ENCODE data around the gene DBI.

Gene DBI

DNA sequence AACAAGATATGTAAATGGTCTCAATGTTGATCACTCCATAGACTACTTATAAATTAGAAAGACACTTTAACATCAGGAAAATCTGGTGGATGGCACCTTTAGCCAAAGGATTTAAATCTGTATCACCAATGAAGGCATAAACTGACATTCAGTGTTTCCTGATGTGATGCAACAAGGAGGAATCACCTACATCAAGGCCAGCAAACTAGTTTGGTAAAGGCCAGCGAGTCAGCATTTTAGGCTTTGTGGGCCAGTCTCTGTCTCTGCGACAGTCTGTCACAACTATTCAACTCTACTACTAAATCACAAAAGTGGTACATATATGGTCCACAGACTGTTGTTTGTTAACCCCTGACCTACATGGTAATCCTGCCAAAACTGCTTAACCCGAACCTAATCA is 33.4 kb upstream of the DBI start:
- Histone ChIP-seq H3K4me1 (ENCODE audit: control insufficient read depth, insufficient read depth, low read depth, low read length) (no peaks in the 10 kb centered on the region), H2BK120ac (ENCODE audit: low read depth, low read length) (no peak overlapping the region), H3K4me2 (ENCODE audit: low read length, poor library complexity, severe bottlenecking) (no peak overlapping the region), H2BK12ac (ENCODE audit: low read length in 2 of 2) (no peak overlapping the region), H2BK5ac (ENCODE audit: low read depth, low read length, poor library complexity, severe bottlenecking) (no peak overlapping the region), H3K27me3 (ENCODE audit: control insufficient read depth in 1 of 2, insufficient read depth in 1 of 2, low read length in 2 of 2) (no peaks in the 10 kb centered on the region), H3K4me3 (ENCODE audit: insufficient read depth in 1 of 2, low read depth in 1 of 2, low read length in 2 of 2) (no peak overlapping the region), H3K36me3 (ENCODE audit: control insufficient read depth in 1 of 2, insufficient read depth in 2 of 2, low read depth in 1 of 2, low read length in 2 of 2) (peaks cover 4 to 12% of the 10 kb centered on the region in 2 experiments), H3K14ac (ENCODE audit: low read length in 2 of 2) (no peak overlapping the region), H3K27ac (ENCODE audit: low read length, poor library complexity, severe bottlenecking) (no peak overlapping the region), H3K9me3 (ENCODE audit: control insufficient read depth, low read length) (no peaks in the 10 kb centered on the region), H4K91ac (ENCODE audit: low read length) (no peak overlapping the region), H2AK5ac (ENCODE audit: low read length, severe bottlenecking) (no peak overlapping the region), H3K79me1 (replicated peaks; ENCODE audit: low read length, poor library complexity, severe bottlenecking) (no peaks in the 10 kb centered on the region), H2BK15ac (ENCODE audit: low read depth, poor library complexity, severe bottlenecking) (no peak overlapping the region), H3K9ac (ENCODE audit: low read length) (no peak overlapping the region), H4K8ac (ENCODE audit: low read length) (no peak overlapping the region), H2AFZ (ENCODE audit: low read depth, low read length) (no peak overlapping the region), H3K18ac (ENCODE audit: low read depth in 1 of 2, low read length in 2 of 2) (no peak overlapping the region), H3K4ac (ENCODE audit: low read depth in 1 of 2, low read length in 2 of 2) (no peak overlapping the region), H3K23ac (ENCODE audit: low read length in 2 of 2) (no peak overlapping the region)
- DNase-seq, result no peak
- 77% methylated on average over 3 of the region's 3 CpGs for WGBS

DNA sequence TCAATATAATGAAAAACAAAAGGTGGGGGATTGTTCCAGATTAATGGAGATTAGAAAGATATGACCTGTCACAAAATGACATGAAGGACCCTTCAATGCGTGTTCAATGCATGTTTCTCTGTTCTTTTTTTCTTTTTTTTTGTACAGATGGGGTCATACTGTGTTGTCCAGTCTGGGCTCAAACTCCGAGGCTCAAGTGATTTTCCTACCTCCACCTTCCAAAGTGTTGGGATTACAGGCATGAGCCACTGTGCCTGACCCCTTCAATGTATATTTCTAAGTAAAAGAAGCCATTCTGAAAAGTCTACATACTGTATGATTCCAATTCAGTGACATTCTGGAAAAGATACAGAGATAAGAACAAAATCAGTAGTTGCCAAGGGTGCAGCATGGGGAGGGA is 32.9 kb upstream of the DBI start:
- Histone ChIP-seq H3K9ac (ENCODE audit: low read length) (no peak overlapping the region), H2BK120ac (ENCODE audit: low read depth, low read length) (no peak overlapping the region), H3K4me3 (ENCODE audit: insufficient read depth in 1 of 2, low read depth in 1 of 2, low read length in 2 of 2) (no peak overlapping the region), H2AFZ (ENCODE audit: low read depth, low read length) (no peak overlapping the region), H2AK5ac (ENCODE audit: low read length, severe bottlenecking) (no peak overlapping the region), H3K27me3 (ENCODE audit: control insufficient read depth in 1 of 2, insufficient read depth in 1 of 2, low read length in 2 of 2) (no peaks in the 10 kb centered on the region), H3K79me1 (replicated peaks; ENCODE audit: low read length, poor library complexity, severe bottlenecking) (no peaks in the 10 kb centered on the region), H3K4ac (ENCODE audit: low read depth in 1 of 2, low read length in 2 of 2) (no peak overlapping the region), H3K18ac (ENCODE audit: low read depth in 1 of 2, low read length in 2 of 2) (no peak overlapping the region), H2BK15ac (ENCODE audit: low read depth, poor library complexity, severe bottlenecking) (no peak overlapping the region), H4K91ac (ENCODE audit: low read length) (no peak overlapping the region), H3K14ac (ENCODE audit: low read length in 2 of 2) (no peak overlapping the region), H4K8ac (ENCODE audit: low read length) (no peak overlapping the region), H2BK5ac (ENCODE audit: low read depth, low read length, poor library complexity, severe bottlenecking) (no peak overlapping the region), H3K27ac (ENCODE audit: low read length, poor library complexity, severe bottlenecking) (no peak overlapping the region), H2BK12ac (ENCODE audit: low read length in 2 of 2) (no peak overlapping the region), H3K23ac (ENCODE audit: low read length in 2 of 2) (no peak overlapping the region), H3K36me3 (ENCODE audit: control insufficient read depth in 1 of 2, insufficient read depth in 2 of 2, low read depth in 1 of 2, low read length in 2 of 2) (peaks cover 4 to 15% of the 10 kb centered on the region in 2 experiments), H3K4me2 (ENCODE audit: low read length, poor library complexity, severe bottlenecking) (no peak overlapping the region), H3K9me3 (ENCODE audit: control insufficient read depth, low read length) (no peaks in the 10 kb centered on the region), H3K4me1 (ENCODE audit: control insufficient read depth, insufficient read depth, low read depth, low read length) (no peaks in the 10 kb centered on the region)
- DNase-seq, result no peak
- 87% methylated on average over 1 of the region's 2 CpGs for WGBS

DNA sequence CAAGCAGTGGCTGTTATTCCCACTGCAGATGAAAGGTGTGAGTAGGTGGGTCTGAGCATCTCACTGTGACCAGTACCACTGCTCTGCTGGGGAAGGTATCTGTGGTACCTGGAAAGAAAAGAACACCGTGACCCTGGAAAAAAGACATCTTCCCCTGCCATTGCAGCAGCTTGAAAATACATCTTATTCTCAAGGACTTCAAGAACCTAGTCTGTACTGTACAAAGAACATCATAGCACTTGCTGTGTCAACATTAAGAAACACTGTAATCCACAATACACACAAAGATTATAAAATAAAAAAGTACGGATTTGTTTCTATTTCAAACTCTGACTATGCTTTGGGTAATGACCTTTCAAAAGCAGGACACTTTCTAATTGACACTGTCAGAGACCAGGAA is 29.0 kb upstream of the DBI start:
- Histone ChIP-seq H4K8ac (ENCODE audit: low read length) (no peak overlapping the region), H3K4me3 (ENCODE audit: insufficient read depth in 1 of 2, low read depth in 1 of 2, low read length in 2 of 2) (no peak overlapping the region), H2BK120ac (ENCODE audit: low read depth, low read length) (no peak overlapping the region), H3K36me3 (ENCODE audit: control insufficient read depth in 1 of 2, insufficient read depth in 2 of 2, low read depth in 1 of 2, low read length in 2 of 2) (peaks cover 4 to 17% of the 10 kb centered on the region in 2 experiments), H2BK5ac (ENCODE audit: low read depth, low read length, poor library complexity, severe bottlenecking) (no peak overlapping the region), H2AK5ac (ENCODE audit: low read length, severe bottlenecking) (no peak overlapping the region), H3K27ac (ENCODE audit: low read length, poor library complexity, severe bottlenecking) (no peak overlapping the region), H2BK15ac (ENCODE audit: low read depth, poor library complexity, severe bottlenecking) (no peak overlapping the region), H2AFZ (ENCODE audit: low read depth, low read length) (no peak overlapping the region), H3K4me2 (ENCODE audit: low read length, poor library complexity, severe bottlenecking) (no peak overlapping the region), H3K9me3 (ENCODE audit: control insufficient read depth, low read length) (no peaks in the 10 kb centered on the region), H3K23ac (ENCODE audit: low read length in 2 of 2) (no peak overlapping the region), H3K4me1 (ENCODE audit: control insufficient read depth, insufficient read depth, low read depth, low read length) (no peaks in the 10 kb centered on the region), H3K79me1 (replicated peaks; ENCODE audit: low read length, poor library complexity, severe bottlenecking) (peaks cover 5% of the 10 kb centered on the region), H3K4ac (ENCODE audit: low read depth in 1 of 2, low read length in 2 of 2) (no peak overlapping the region), H3K9ac (ENCODE audit: low read length) (no peak overlapping the region), H3K27me3 (ENCODE audit: control insufficient read depth in 1 of 2, insufficient read depth in 1 of 2, low read length in 2 of 2) (no peaks in the 10 kb centered on the region), H4K91ac (ENCODE audit: low read length) (no peak overlapping the region), H3K18ac (ENCODE audit: low read depth in 1 of 2, low read length in 2 of 2) (no peak overlapping the region), H2BK12ac (ENCODE audit: low read length in 2 of 2) (no peak overlapping the region), H3K14ac (ENCODE audit: low read length in 2 of 2) (no peak overlapping the region)
- whole genome bisulfite sequencing, result 100% methylated on average over 2 of the region's 2 CpGs
- no peak for DNase-seq

DNA sequence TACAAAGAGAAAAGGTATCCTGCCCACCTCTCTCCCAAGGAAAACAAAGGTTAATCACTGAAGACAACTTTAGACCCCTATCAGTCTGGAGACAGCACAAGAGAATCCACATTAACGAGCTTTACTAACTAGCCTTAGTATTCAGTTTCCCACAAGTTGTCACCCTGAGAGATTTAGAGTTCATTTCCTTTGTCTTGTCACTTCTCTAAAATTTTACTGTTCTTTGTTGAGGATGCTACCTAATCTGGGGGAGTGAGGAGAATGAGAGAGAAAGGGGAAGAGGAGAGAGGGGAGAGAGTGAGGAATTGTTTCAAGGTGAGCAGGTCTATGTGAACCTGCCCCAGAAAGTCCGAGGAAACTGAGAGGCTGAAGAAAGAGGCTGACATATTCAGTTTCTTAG is 28.5 kb upstream of the DBI start:
- H3K36me3 ChIP-seq (ENCODE audit: control insufficient read depth in 1 of 2, insufficient read depth in 2 of 2, low read depth in 1 of 2, low read length in 2 of 2), result peaks cover 4 to 17% of the 10 kb centered on the region in 2 experiments
- no peak for DNase-seq
- no peak overlapping the region for H4K91ac ChIP-seq (ENCODE audit: low read length)
- no peak overlapping the region for H4K8ac ChIP-seq (ENCODE audit: low read length)
- no peaks in the 10 kb centered on the region for H3K9me3 ChIP-seq (ENCODE audit: control insufficient read depth, low read length)
- no peak overlapping the region for H2AK5ac ChIP-seq (ENCODE audit: low read length, severe bottlenecking)
- no peak overlapping the region for H3K4me2 ChIP-seq (ENCODE audit: low read length, poor library complexity, severe bottlenecking)
- H3K27me3 ChIP-seq (ENCODE audit: control insufficient read depth in 1 of 2, insufficient read depth in 1 of 2, low read length in 2 of 2), result no peaks in the 10 kb centered on the region
- H3K4me1 ChIP-seq (ENCODE audit: control insufficient read depth, insufficient read depth, low read depth, low read length), result no peaks in the 10 kb centered on the region
- H3K23ac ChIP-seq (ENCODE audit: low read length in 2 of 2), result no peak overlapping the region
- no peak overlapping the region for H2BK15ac ChIP-seq (ENCODE audit: low read depth, poor library complexity, severe bottlenecking)
- H2AFZ ChIP-seq (ENCODE audit: low read depth, low read length), result no peak overlapping the region
- no peak overlapping the region for H3K14ac ChIP-seq (ENCODE audit: low read length in 2 of 2)
- H2BK120ac ChIP-seq (ENCODE audit: low read depth, low read length), result no peak overlapping the region
- no peak overlapping the region for H3K4ac ChIP-seq (ENCODE audit: low read depth in 1 of 2, low read length in 2 of 2)
- no peak overlapping the region for H3K27ac ChIP-seq (ENCODE audit: low read length, poor library complexity, severe bottlenecking)
- WGBS, result 55% methylated on average over 1 of the region's 2 CpGs
- no peak overlapping the region for H3K18ac ChIP-seq (ENCODE audit: low read depth in 1 of 2, low read length in 2 of 2)
- H3K9ac ChIP-seq (ENCODE audit: low read length), result no peak overlapping the region
- H3K4me3 ChIP-seq (ENCODE audit: insufficient read depth in 1 of 2, low read depth in 1 of 2, low read length in 2 of 2), result no peak overlapping the region
- no peak overlapping the region for H2BK5ac ChIP-seq (ENCODE audit: low read depth, low read length, poor library complexity, severe bottlenecking)
- H3K79me1 ChIP-seq (replicated peaks; ENCODE audit: low read length, poor library complexity, severe bottlenecking), result peaks cover 5% of the 10 kb centered on the region
- no peak overlapping the region for H2BK12ac ChIP-seq (ENCODE audit: low read length in 2 of 2)
